ENCODE data around the gene CD59. TPM values are rescaled to one million over a fixed set of nuclear protein-coding genes. Genes with fewer than 3 reads are reported as not detected.

Gene CD59
- total RNA-seq, 1 experiment from 2014 or later: 1,281 TPM

DNA sequence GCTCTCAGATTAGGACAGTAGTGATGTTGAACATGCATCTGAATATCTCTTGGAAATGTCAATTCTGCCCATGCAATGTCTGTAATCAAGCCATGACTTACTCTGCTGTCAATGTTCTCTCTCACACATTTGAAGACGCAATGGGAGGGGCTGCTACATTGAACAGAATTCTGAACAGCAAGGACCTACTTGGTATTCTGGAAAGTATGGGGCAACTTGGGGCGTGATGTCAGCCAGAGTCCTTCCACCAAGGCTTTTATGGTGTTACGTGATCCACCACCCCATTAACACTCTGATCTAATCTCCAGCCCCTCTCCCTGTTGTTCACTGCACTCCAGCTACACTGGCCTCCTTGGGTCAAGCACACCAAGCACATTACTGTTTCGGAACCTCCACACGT is 7.1 kb upstream of the CD59 start:
- no peaks in the 10 kb centered on the region for H3K27me3 Mint-ChIP-seq (ENCODE audit: unreplicated experiment)
- no peak overlapping the region for H3K4me3 Mint-ChIP-seq (ENCODE audit: low read depth, unreplicated experiment)
- peaks cover 25% of the 10 kb centered on the region for H3K4me1 Mint-ChIP-seq (ENCODE audit: low read depth, unreplicated experiment)
- no peak overlapping the region for H3K27ac Mint-ChIP-seq (ENCODE audit: unreplicated experiment)
- CTCF ChIA-PET: interaction anchor here (1.2 to 2.1 kb wide), 7 partner anchors 10 to 381 kb away, joined by 3 to 40 read pairs (median 6); partner anchors contain the start of gene C11orf91
- intact Hi-C loops (cut with micrococcal nuclease; ENCODE audit: unreplicated experiment): loop anchor here (10.0 kb wide), 1 partner anchor 578 kb away; the partner anchor contains the start of gene CSTF3
- no TSS peak for BruUV-seq (replicated peaks)
- H3K36me3 Mint-ChIP-seq (ENCODE audit: insufficient read depth, unreplicated experiment): peaks cover 7% of the 10 kb centered on the region
- TF ChIP-seq CTCF (IDR thresholded peaks at IDR 0.05; ENCODE audit: unreplicated experiment): no peak
- peaks cover 2% of the 10 kb centered on the region for H3K9me3 Mint-ChIP-seq (ENCODE audit: low read depth, unreplicated experiment)
- DNase-seq: no peak

DNA sequence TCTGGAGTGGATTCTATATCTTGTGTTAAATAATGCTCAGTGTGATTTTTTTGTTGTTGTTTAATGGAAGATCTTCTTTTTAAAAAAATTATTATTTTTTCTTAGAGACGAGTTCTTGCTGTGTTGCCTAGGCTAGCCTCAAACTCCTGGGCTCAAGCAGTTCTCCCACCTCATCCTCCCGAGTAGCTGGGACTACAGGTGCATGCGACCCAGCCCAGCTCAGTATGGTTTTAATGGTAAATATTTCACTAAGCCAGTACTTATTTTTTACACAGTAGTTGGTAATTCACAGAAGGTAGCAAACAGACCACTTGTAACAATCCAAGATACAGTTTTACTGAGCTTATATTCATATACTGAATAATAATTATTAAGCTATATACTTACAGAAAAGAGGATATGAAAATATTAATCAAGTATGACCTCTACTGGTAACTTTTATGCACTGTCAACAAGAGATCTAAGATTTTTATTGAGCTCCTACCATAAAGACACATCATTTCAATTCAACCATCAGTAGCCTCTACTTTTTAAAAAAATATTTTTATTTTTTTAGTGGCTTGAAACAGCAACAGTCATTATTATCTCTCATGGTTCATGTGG is 6.1 kb upstream of the CD59 start:
- intact Hi-C loops (cut with micrococcal nuclease; ENCODE audit: unreplicated experiment): loop anchor here (1.0 to 10.0 kb wide), 3 partner anchors 199 to 578 kb away; partner anchors contain the start of gene CSTF3
- peak; percentile 40 for TF ChIP-seq CTCF (IDR thresholded peaks at IDR 0.05; ENCODE audit: unreplicated experiment)
- Mint-ChIP-seq H3K4me3 (ENCODE audit: low read depth, unreplicated experiment) (no peak overlapping the region), H3K27ac (ENCODE audit: unreplicated experiment) (no peak overlapping the region), H3K4me1 (ENCODE audit: low read depth, unreplicated experiment) (peaks cover 34% of the 10 kb centered on the region), H3K9me3 (ENCODE audit: low read depth, unreplicated experiment) (peaks cover 2% of the 10 kb centered on the region), H3K27me3 (ENCODE audit: unreplicated experiment) (no peaks in the 10 kb centered on the region), H3K36me3 (ENCODE audit: insufficient read depth, unreplicated experiment) (no peaks in the 10 kb centered on the region)
- no peak for DNase-seq
- no TSS peak for BruUV-seq (replicated peaks)
- CTCF ChIA-PET: interaction anchor here (0.5 to 2.1 kb wide), 31 partner anchors 8 to 587 kb away, joined by 3 to 40 read pairs (median 4); partner anchors contain the start of gene C11orf91

- Mint-ChIP-seq H3K4me3 (ENCODE audit: low read depth, unreplicated experiment) (no peak overlapping the region), H3K9me3 (ENCODE audit: low read depth, unreplicated experiment) (peaks cover 2% of the 10 kb centered on the region), H3K4me1 (ENCODE audit: low read depth, unreplicated experiment) (peaks cover 40% of the 10 kb centered on the region), H3K27ac (ENCODE audit: unreplicated experiment) (no peak overlapping the region), H3K36me3 (ENCODE audit: insufficient read depth, unreplicated experiment) (peaks cover 3% of the 10 kb centered on the region), H3K27me3 (ENCODE audit: unreplicated experiment) (no peaks in the 10 kb centered on the region)
- no peak for TF ChIP-seq CTCF (IDR thresholded peaks at IDR 0.05; ENCODE audit: unreplicated experiment)
- intact Hi-C loops (cut with micrococcal nuclease; ENCODE audit: unreplicated experiment): loop anchor here (1.0 to 10.0 kb wide), 3 partner anchors 199 to 577 kb away; partner anchors contain the start of gene CSTF3
- CTCF ChIA-PET: interaction anchor here (0.5 to 2.1 kb wide), 24 partner anchors 11 to 586 kb away, joined by 3 to 40 read pairs (median 4); partner anchors contain the start of gene C11orf91
- DNase-seq: no peak
- no TSS peak for BruUV-seq (replicated peaks)
Observed at GRCh38 chr11:33741806-33742205, 5.6 kb upstream of the CD59 start.

GRCh38 chr11:33737362-33737821 is 1.2 kb upstream of the CD59 start:
- no TSS peak for BruUV-seq (replicated peaks)
- TF ChIP-seq CTCF (IDR thresholded peaks at IDR 0.05; ENCODE audit: unreplicated experiment): no peak
- Mint-ChIP-seq H3K4me1 (ENCODE audit: low read depth, unreplicated experiment) (peaks cover 49% of the 10 kb centered on the region), H3K27ac (ENCODE audit: unreplicated experiment) (peak overlapping the region; percentile 58), H3K9me3 (ENCODE audit: low read depth, unreplicated experiment) (peaks cover 2% of the 10 kb centered on the region), H3K27me3 (ENCODE audit: unreplicated experiment) (no peaks in the 10 kb centered on the region), H3K36me3 (ENCODE audit: insufficient read depth, unreplicated experiment) (peaks cover 48% of the 10 kb centered on the region), H3K4me3 (ENCODE audit: low read depth, unreplicated experiment) (peak overlapping the region; percentile 77)
- CTCF ChIA-PET: interaction anchor here (0.5 to 1.4 kb wide), 5 partner anchors 22 to 104 kb away, joined by 3 to 4 read pairs (median 3); no protein-coding TSS in a partner anchor
- intact Hi-C loops (cut with micrococcal nuclease; ENCODE audit: unreplicated experiment): no loop called here
- no peak for DNase-seq
